GM23338 (cell line): ENCODE measurements around the gene PCP2. TPM values are rescaled to one million over a fixed set of nuclear protein-coding genes. Genes with fewer than 3 reads are reported as not detected.

Source experiments
- ATAC-seq: fragments of 200-7000 bp; cut with Tn5 transposase; 3 replicates; pipeline ENCODE4 v1.9.1; 2020
- DNase-seq: peaks from one replicate; pipeline ENCODE4 v3.0.0-alpha.2; 2015; ENCODE audit warnings: low spot score
- H2AFZ ChIP-seq: fragments of 200-600 bp; sonication (generic); 2 replicates; pipeline ENCODE4 v1.8.0; 2016; ENCODE audit warnings: antibody characterized with exemption, mild to moderate bottlenecking, moderate library complexity
- H3F3A ChIP-seq: fragments of 200-600 bp; sonication (generic); replicated peaks from 2 replicates; pipeline ENCODE4 v1.8.0; 2017; ENCODE audit warnings: antibody characterized with exemption, mixed run types, low read depth
- H3K27ac ChIP-seq: fragments of 200-600 bp; sonication (generic); 2 replicates; pipeline ENCODE4 v1.6.1; 2016; ENCODE audit warnings: low read depth
- H3K27me3 ChIP-seq: fragments of 200-600 bp; sonication (generic); 2 replicates; pipeline ENCODE4 v1.8.0; 2016; ENCODE audit warnings: mild to moderate bottlenecking, mixed run types, moderate library complexity; ENCODE audit not compliant: insufficient read depth
- H3K36me3 ChIP-seq: fragments of 200-600 bp; sonication (generic); 2 replicates; pipeline ENCODE4 v1.8.0; 2016; ENCODE audit warnings: mild to moderate bottlenecking; ENCODE audit not compliant: insufficient read depth
- H3K4me1 ChIP-seq: fragments of 200-600 bp; sonication (generic); 2 replicates; pipeline ENCODE4 v1.8.0; 2016; ENCODE audit warnings: mild to moderate bottlenecking, moderate library complexity; ENCODE audit not compliant: insufficient read depth
- H3K4me2 ChIP-seq: fragments of 200-600 bp; sonication (generic); 2 replicates; pipeline ENCODE4 v1.7.1; 2017; ENCODE audit warnings: mixed run types
- H3K4me3 ChIP-seq: fragments of 200-600 bp; sonication (generic); 2 replicates; pipeline ENCODE4 v1.6.1; 2016; ENCODE audit warnings: mixed run types
- H3K79me2 ChIP-seq: fragments of 200-600 bp; sonication (generic); replicated peaks from 2 replicates; pipeline ENCODE4 v1.8.0; 2017; ENCODE audit warnings: mild to moderate bottlenecking; ENCODE audit not compliant: insufficient read depth
- H3K9me2 ChIP-seq: fragments of 200-600 bp; sonication (generic); 2 replicates; pipeline ENCODE4 v1.8.0; 2017; ENCODE audit not compliant: insufficient read depth
- H4K20me1 ChIP-seq: fragments of 200-600 bp; sonication (generic); replicated peaks from 2 replicates; pipeline ENCODE4 v1.8.0; 2017; ENCODE audit warnings: mild to moderate bottlenecking; ENCODE audit not compliant: insufficient read depth
- H3K27ac Mint-ChIP-seq: 2 replicates; pipeline ENCODE4 v1.8.0; 2020; ENCODE audit warnings: inconsistent platforms, mild to moderate bottlenecking, moderate library complexity, mixed read lengths
- H3K27me3 Mint-ChIP-seq: 3 replicates; pipeline ENCODE4 v1.8.0; 2022; ENCODE audit warnings: low read depth, mild to moderate bottlenecking, moderate library complexity, mixed read lengths, inconsistent platforms; ENCODE audit not compliant: insufficient read depth, poor library complexity
- H3K36me3 Mint-ChIP-seq: 3 replicates; pipeline ENCODE4 v1.8.0; 2021; ENCODE audit warnings: low read depth, mild to moderate bottlenecking, inconsistent platforms, moderate library complexity, mixed read lengths
- H3K4me1 Mint-ChIP-seq: 3 replicates; pipeline ENCODE4 v1.8.0; 2020; ENCODE audit warnings: mild to moderate bottlenecking, inconsistent platforms, mixed read lengths
- H3K4me3 Mint-ChIP-seq: 3 replicates; pipeline ENCODE4 v1.8.0; 2021; ENCODE audit warnings: moderate library complexity, mild to moderate bottlenecking, inconsistent platforms, mixed read lengths
- H3K9me3 Mint-ChIP-seq: 3 replicates; pipeline ENCODE4 v1.8.0; 2020; ENCODE audit warnings: moderate library complexity, mild to moderate bottlenecking, inconsistent platforms, mixed read lengths
- CREB1 ChIP-seq: fragments of 250-450 bp; sonication (Bioruptor Pico); IDR thresholded peaks from 2 replicates; pipeline ENCODE4 v1.5.0; 2020; ENCODE audit warnings: low read depth, mild to moderate bottlenecking, moderate library complexity
- CTCF ChIP-seq, 2 experiments: fragments of 200-600 bp in 1 of 2; sonication (generic) in 1 of 2; conservative IDR thresholded peaks; 2 replicates each; pipeline versions ENCODE4 v1.5.1 to v1.6.1; 2016 to 2017; ENCODE audit warnings: antibody characterized with exemption in 2 of 2, low read depth in 2 of 2, mild to moderate bottlenecking in 2 of 2, moderate library complexity in 1 of 2
- EZH2phosphoT487 ChIP-seq: fragments of 200-600 bp; sonication (generic); IDR thresholded peaks from one replicate; pipeline ENCODE4 v1.8.1; 2018; ENCODE audit warnings: antibody characterized with exemption; ENCODE audit not compliant: unreplicated experiment
- JUNB ChIP-seq: IDR thresholded peaks from one replicate; pipeline ENCODE4 v1.6.1; 2016; ENCODE audit warnings: antibody characterized with exemption; ENCODE audit not compliant: unreplicated experiment
- NANOG ChIP-seq: IDR thresholded peaks from 2 replicates; pipeline ENCODE4 v1.6.1; 2016; ENCODE audit warnings: antibody characterized with exemption, borderline replicate concordance
- POLR2AphosphoS5 ChIP-seq: IDR thresholded peaks from 2 replicates; pipeline ENCODE4 v1.6.1; 2016; ENCODE audit warnings: antibody characterized with exemption, low read depth
- STAT1 ChIP-seq: IDR thresholded peaks from one replicate; pipeline ENCODE4 v1.6.1; 2016; ENCODE audit warnings: antibody characterized with exemption; ENCODE audit not compliant: unreplicated experiment
- ZNF114 ChIP-seq: fragments of 250-450 bp; sonication (Bioruptor Pico); IDR thresholded peaks from 2 replicates; pipeline ENCODE4 v1.5.0; 2020; ENCODE audit warnings: mild to moderate bottlenecking, moderate library complexity
- polyA plus RNA-seq: library from polyadenylated mRNA; unstranded; fragments of >200 nt; fragmentation: Nextera tagmentation; extraction: Ambion mirVana; gene quantifications from 2 replicates; pipeline ENCODE4 v1.2.1, GENCODE V29; 2016
- total RNA-seq: library from RNA; depleted of rRNA; stranded (reverse); fragments of >200 nt; shearing (Covaris generic); gene quantifications from 2 replicates; pipeline ENCODE4 v1.2.3, GENCODE V29; 2014
- TF ChIP-seq, protein P1 (sequence below): IDR thresholded peaks from one replicate; pipeline ENCODE4 v1.6.1; 2018; ENCODE audit warnings: antibody characterized with exemption; ENCODE audit not compliant: unreplicated experiment
- TF ChIP-seq, protein P2 (sequence below): IDR thresholded peaks from 2 replicates; pipeline ENCODE4 v1.6.1; 2016; ENCODE audit warnings: antibody characterized with exemption

Gene PCP2
- total and polyA plus RNA-seq, 2 experiments from 2014 or later: not detected

DNA sequence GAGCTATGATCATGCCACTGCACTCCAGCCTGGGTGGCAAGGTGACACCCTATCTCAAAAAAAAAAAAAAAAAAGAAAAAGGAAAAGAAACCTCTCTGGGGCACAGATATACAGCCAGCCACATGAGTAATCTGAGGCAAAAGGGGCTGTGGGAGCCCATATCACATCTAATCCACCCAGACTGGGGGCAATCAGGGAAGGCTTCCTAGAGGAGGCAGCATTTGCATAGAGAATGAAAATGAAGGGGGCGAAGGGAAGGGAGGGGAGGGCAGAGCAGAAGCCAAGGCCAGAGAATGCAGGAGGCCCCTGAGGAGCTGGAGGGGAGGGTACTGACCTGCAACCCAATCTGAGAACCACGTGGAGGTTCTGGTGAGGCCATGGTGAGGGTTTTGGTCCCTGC is 16.6 kb upstream of the PCP2 start:
- Histone ChIP-seq H3K36me3 (no peaks in the 10 kb centered on the region), H3K4me3 (no peak overlapping the region), H3F3A (no peaks in the 10 kb centered on the region), H3K9me2 (no peaks in the 10 kb centered on the region), H3K27ac (no peak overlapping the region), H3K79me2 (no peaks in the 10 kb centered on the region), H3K4me1 (no peaks in the 10 kb centered on the region), H3K27me3 (peaks cover 27% of the 10 kb centered on the region), H2AFZ (no peak overlapping the region), H4K20me1 (no peaks in the 10 kb centered on the region; the same call in 1 of the 2 replicates), H3K4me2 (no peak overlapping the region)
- no peak overlapping the region for H3K27ac Mint-ChIP-seq
- peaks cover 3% of the 10 kb centered on the region; the same call in 1 of the 3 replicates for H3K36me3 Mint-ChIP-seq
- TF ChIP-seq ZNF114 (CRISPR knock-in tag): no peak
- TF ChIP-seq STAT1: no peak
- TF ChIP-seq CTCF (conservative IDR thresholded peaks at IDR 0.05; ENCODE audit: low read depth in 2 of 2): no peak
- TF ChIP-seq EZH2phosphoT487: no peak
- no peak for TF ChIP-seq CREB1 (CRISPR knock-in tag)
- TF ChIP-seq, protein P1, sequence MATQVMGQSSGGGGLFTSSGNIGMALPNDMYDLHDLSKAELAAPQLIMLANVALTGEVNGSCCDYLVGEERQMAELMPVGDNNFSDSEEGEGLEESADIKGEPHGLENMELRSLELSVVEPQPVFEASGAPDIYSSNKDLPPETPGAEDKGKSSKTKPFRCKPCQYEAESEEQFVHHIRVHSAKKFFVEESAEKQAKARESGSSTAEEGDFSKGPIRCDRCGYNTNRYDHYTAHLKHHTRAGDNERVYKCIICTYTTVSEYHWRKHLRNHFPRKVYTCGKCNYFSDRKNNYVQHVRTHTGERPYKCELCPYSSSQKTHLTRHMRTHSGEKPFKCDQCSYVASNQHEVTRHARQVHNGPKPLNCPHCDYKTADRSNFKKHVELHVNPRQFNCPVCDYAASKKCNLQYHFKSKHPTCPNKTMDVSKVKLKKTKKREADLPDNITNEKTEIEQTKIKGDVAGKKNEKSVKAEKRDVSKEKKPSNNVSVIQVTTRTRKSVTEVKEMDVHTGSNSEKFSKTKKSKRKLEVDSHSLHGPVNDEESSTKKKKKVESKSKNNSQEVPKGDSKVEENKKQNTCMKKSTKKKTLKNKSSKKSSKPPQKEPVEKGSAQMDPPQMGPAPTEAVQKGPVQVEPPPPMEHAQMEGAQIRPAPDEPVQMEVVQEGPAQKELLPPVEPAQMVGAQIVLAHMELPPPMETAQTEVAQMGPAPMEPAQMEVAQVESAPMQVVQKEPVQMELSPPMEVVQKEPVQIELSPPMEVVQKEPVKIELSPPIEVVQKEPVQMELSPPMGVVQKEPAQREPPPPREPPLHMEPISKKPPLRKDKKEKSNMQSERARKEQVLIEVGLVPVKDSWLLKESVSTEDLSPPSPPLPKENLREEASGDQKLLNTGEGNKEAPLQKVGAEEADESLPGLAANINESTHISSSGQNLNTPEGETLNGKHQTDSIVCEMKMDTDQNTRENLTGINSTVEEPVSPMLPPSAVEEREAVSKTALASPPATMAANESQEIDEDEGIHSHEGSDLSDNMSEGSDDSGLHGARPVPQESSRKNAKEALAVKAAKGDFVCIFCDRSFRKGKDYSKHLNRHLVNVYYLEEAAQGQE: no peak
- peaks cover 25% of the 10 kb centered on the region for H3K27me3 Mint-ChIP-seq
- H3K9me3 Mint-ChIP-seq: no peaks in the 10 kb centered on the region
- no peak for DNase-seq
- ATAC-seq: no peak
- H3K4me1 Mint-ChIP-seq: peaks cover 7% of the 10 kb centered on the region; the same call in 1 of the 3 replicates
- no peak overlapping the region for H3K4me3 Mint-ChIP-seq

DNA sequence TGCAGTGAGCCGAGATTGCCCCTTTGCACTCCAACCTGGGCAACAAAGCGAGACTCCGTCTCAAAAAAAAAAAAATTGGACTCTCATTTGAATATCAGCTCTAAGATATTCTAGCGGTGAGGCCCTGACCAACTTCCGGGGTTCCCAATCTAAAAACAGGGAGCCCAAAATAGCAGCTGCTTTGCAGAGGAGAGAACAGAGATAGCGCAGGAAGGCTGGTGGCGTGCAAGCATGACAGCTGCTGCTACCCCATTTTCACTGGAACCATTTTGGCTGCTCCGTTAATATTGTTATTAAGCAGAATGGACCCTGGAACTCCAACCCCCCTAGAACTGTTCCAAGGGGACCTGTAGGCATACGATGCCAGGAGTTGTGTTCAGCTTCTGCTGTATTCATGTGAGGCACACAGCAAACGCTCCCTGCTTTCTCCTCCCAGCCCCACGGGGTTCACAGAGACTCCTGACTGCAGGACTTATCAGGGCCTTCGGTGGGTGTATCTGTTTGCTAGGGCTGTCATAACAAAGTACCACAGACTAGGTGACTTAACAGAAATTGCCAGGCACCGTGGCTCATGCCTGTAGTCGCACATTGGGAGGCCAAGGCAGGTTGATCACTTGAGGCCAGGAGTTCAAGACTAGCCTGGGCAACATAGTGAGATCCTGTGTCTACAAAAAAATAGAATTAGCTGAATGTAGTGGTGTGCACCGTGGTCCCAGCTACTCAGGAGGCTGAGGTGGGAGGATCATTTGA is 14.9 kb upstream of the PCP2 start:
- ATAC-seq (no peak), DNase-seq (no peak)
- H3K4me1 ChIP-seq: no peaks in the 10 kb centered on the region
- H3K27me3 ChIP-seq: peaks cover 19% of the 10 kb centered on the region
- Mint-ChIP-seq H3K9me3 (no peaks in the 10 kb centered on the region), H3K27ac (no peak overlapping the region), H3K36me3 (peaks cover 3% of the 10 kb centered on the region; the same call in 1 of the 3 replicates), H3K4me1 (peaks cover 7% of the 10 kb centered on the region; the same call in 1 of the 3 replicates), H3K27me3 (peaks cover 29% of the 10 kb centered on the region), H3K4me3 (no peak overlapping the region)
- H3K4me2 ChIP-seq: no peak overlapping the region
- no peak overlapping the region for H3K4me3 ChIP-seq
- H3K36me3 ChIP-seq: no peaks in the 10 kb centered on the region
- no peak overlapping the region for H3K27ac ChIP-seq
- H3K9me2 ChIP-seq: no peaks in the 10 kb centered on the region
- no peaks in the 10 kb centered on the region for H3K79me2 ChIP-seq
- H2AFZ ChIP-seq: no peak overlapping the region
- H3F3A ChIP-seq: no peaks in the 10 kb centered on the region
- no peaks in the 10 kb centered on the region; the same call in 1 of the 2 replicates for H4K20me1 ChIP-seq
- TF ChIP-seq, protein P2, sequence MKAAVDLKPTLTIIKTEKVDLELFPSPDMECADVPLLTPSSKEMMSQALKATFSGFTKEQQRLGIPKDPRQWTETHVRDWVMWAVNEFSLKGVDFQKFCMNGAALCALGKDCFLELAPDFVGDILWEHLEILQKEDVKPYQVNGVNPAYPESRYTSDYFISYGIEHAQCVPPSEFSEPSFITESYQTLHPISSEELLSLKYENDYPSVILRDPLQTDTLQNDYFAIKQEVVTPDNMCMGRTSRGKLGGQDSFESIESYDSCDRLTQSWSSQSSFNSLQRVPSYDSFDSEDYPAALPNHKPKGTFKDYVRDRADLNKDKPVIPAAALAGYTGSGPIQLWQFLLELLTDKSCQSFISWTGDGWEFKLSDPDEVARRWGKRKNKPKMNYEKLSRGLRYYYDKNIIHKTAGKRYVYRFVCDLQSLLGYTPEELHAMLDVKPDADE: no peak
- no peak for TF ChIP-seq JUNB
- TF ChIP-seq EZH2phosphoT487: no peak
- no peak for TF ChIP-seq POLR2AphosphoS5
- TF ChIP-seq STAT1: no peak
- TF ChIP-seq CTCF (conservative IDR thresholded peaks at IDR 0.05; ENCODE audit: low read depth in 2 of 2): no peak
- no peak for TF ChIP-seq NANOG
